Nephron progenitor cell (in vitro differentiated cells): ENCODE results near the gene DNAI4.

Experiments used
- DNase-seq: peaks from one replicate; pipeline ENCODE4 v3.0.0; 2021
- H3K27ac Mint-ChIP-seq: 2 replicates; pipeline ENCODE4 v1.8.0; 2021; ENCODE audit warnings: mild to moderate bottlenecking, moderate library complexity, mixed read lengths
- H3K27me3 Mint-ChIP-seq: 2 replicates; pipeline ENCODE4 v1.8.0; 2021; ENCODE audit warnings: mild to moderate bottlenecking, low read depth, mixed read lengths; ENCODE audit not compliant: poor library complexity
- H3K36me3 Mint-ChIP-seq: 2 replicates; pipeline ENCODE4 v1.8.0; 2021; ENCODE audit warnings: low read depth, mixed read lengths
- H3K4me1 Mint-ChIP-seq: 2 replicates; pipeline ENCODE4 v1.8.0; 2021; ENCODE audit warnings: mixed read lengths
- H3K4me3 Mint-ChIP-seq: 2 replicates; pipeline ENCODE4 v1.8.0; 2021; ENCODE audit warnings: mild to moderate bottlenecking, moderate library complexity, mixed read lengths
- H3K9me3 Mint-ChIP-seq: 2 replicates; pipeline ENCODE4 v1.8.0; 2021; ENCODE audit warnings: mild to moderate bottlenecking, moderate library complexity, mixed read lengths
- CTCF ChIP-seq: fragments of 200-600 bp; sonication (generic); IDR thresholded peaks from 2 replicates; pipeline ENCODE4 v1.5.0; 2021; ENCODE audit warnings: antibody characterized with exemption

DNAI4 gene

DNA sequence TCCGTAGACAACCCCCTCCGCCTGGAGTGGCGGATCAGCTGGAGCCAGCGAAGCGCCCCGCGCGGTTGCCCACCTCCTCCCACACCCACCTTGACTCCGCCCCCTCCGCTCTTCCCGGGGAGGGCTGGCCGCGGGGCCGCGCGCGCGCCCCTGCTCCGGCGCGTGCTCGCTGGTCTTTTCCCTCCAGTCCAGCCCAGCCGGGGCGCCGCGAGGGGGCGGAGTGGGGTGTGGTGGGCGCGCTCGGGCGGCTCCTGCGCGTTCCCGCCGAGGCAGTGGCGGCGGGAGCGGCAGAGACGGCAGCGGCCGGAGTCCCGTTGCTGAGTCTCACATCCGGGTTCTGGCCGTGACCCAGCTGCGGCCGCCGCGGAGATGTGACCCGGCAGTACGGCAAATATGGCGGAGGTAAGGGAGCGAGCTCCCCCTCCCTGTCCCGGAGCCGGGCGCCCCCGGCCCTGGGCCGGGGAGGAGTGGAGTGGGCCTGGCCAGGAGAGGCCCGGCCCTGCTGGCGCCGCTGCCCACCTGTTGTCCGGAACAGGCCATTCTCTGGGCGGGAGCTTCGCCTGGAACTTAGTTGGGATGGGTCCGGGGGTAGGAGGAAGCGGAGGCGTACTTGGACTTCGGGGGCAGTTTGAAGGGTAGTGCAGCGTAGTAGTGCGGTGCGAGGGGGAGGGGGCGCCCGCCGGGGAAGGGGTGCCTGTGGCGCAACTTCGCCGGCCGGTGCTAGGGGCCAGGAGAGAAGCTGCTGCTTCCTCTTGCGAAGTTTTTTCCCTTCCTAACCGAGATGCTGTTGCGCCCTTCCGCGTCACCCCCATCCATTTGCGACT, 5.6 kb upstream of the DNAI4 start:
- DNase-seq = peak; percentile 97
- H3K4me1 Mint-ChIP-seq = peaks cover 61% of the 10 kb centered on the region
- no peaks in the 10 kb centered on the region for H3K9me3 Mint-ChIP-seq
- peaks cover 4% of the 10 kb centered on the region for H3K27me3 Mint-ChIP-seq
- H3K27ac Mint-ChIP-seq = peak overlapping the region; percentile 98
- peaks cover 2% of the 10 kb centered on the region for H3K36me3 Mint-ChIP-seq
- TF ChIP-seq CTCF = no peak
- H3K4me3 Mint-ChIP-seq = peak overlapping the region; percentile 94

DNA sequence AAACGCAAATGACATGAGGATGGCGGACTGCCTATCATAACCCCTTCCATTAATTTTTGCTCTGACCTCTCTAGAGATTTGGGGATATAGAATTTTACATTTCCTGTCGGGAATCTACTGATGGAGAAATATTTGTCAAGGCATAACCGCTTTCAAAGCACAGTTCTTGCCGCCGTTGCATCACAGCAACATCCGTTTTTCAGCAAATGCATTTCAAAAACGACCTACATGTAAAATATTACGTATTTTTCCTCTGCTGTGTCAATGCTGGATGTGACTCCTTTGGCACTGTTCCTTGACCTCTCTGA, 5.0 kb upstream of the DNAI4 start:
- DNase-seq = no peak
- no peaks in the 10 kb centered on the region for H3K9me3 Mint-ChIP-seq
- H3K27me3 Mint-ChIP-seq = peaks cover 4% of the 10 kb centered on the region
- peak overlapping the region; percentile 94 for H3K4me3 Mint-ChIP-seq
- H3K36me3 Mint-ChIP-seq = no peaks in the 10 kb centered on the region
- H3K4me1 Mint-ChIP-seq = peaks cover 61% of the 10 kb centered on the region
- H3K27ac Mint-ChIP-seq = no peak overlapping the region
- TF ChIP-seq CTCF = no peak

DNA sequence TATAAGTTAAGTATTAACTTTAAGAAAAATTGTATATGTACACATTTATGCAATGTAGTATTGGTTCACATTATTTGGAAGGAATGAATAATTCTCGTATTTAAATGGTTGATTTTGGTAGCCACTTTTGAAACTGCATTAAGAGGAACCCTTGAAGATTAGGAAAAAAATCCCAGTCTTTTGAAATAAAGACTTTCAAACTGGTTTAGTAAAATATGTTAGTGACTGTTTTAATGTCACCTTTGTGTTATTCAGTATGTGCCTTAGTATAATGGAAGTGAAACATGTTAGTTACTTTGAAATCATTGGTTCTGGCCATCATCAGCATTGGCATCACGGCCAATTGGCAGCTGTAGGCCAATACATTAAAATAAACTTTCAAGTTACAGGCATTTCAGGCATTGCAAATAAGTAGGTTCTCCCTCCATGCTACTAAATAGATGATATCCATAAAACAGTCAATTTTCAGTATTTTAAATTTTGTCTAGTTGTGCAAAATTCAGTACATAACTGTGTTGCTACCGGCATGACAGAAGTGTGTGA, 4.6 kb upstream of the DNAI4 start:
- H3K27me3 Mint-ChIP-seq = peaks cover 4% of the 10 kb centered on the region

DNA sequence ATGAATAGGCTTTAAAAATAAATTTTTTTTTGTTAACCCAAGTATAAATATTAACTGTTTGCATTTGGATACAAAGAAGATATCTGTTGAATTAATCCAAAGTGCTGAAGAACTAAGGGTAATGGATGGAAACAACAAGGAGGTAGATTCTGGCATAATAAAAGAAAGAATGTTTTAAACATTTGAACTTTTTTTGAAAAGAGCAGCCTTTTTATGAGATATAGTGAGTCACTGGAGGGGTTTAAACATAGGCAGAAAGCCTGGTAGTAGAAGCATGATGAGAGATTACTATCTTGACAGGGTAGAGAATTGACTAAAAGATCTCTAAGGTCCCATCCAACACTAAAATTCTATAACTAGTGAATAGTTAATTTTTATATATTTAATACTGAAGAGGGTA, 2.9 kb upstream of the DNAI4 start:
- Mint-ChIP-seq H3K4me3 (no peak overlapping the region), H3K36me3 (peaks cover 4% of the 10 kb centered on the region), H3K4me1 (peaks cover 60% of the 10 kb centered on the region), H3K27ac (no peak overlapping the region), H3K27me3 (peaks cover 4% of the 10 kb centered on the region), H3K9me3 (no peaks in the 10 kb centered on the region)
- DNase-seq = no peak
- no peak for TF ChIP-seq CTCF

More for the DNA sequence above, 4.6 kb upstream of the DNAI4 start:
- peak overlapping the region; percentile 94 for H3K4me3 Mint-ChIP-seq
- no peak for DNase-seq
- no peak for TF ChIP-seq CTCF
- H3K27ac Mint-ChIP-seq = no peak overlapping the region
- H3K36me3 Mint-ChIP-seq = no peaks in the 10 kb centered on the region
- no peaks in the 10 kb centered on the region for H3K9me3 Mint-ChIP-seq
- peaks cover 61% of the 10 kb centered on the region for H3K4me1 Mint-ChIP-seq

DNA sequence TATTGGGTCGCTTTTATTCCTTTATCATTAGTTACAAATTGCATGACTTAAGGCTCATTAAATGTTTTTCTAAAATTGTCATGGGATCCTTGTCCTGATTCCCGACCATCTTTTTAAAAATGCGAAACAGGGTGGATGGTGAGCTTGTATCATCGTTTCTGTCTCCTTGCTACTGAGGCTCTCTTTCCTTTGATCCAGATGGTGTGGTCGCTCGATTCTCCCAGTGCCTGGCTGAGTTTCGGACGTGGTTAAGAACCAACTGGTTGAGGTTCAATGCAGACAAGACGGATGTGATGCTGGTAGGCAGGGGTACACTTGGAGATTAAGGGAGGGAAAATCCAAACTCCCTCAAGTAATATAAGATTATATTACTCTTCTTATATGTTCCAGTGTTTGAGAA, 1.3 kb upstream of the DNAI4 start:
- Mint-ChIP-seq H3K36me3 (peaks cover 18% of the 10 kb centered on the region), H3K4me3 (peak overlapping the region; percentile 89), H3K27ac (peak overlapping the region; percentile 99), H3K4me1 (peaks cover 50% of the 10 kb centered on the region), H3K27me3 (peaks cover 2% of the 10 kb centered on the region), H3K9me3 (peaks cover 2% of the 10 kb centered on the region)
- DNase-seq = peak; percentile 32
- TF ChIP-seq CTCF = no peak

- Mint-ChIP-seq H3K27ac (peak overlapping the region; percentile 99), H3K4me1 (peaks cover 48% of the 10 kb centered on the region), H3K4me3 (peak overlapping the region; percentile 89), H3K36me3 (peaks cover 22% of the 10 kb centered on the region), H3K27me3 (no peaks in the 10 kb centered on the region), H3K9me3 (peaks cover 6% of the 10 kb centered on the region)
- DNase-seq = no peak
- no peak for TF ChIP-seq CTCF
Observed at GRCh38 chr1:66925558-66925910, 878 bp upstream of the DNAI4 start.
